Neuronal stem cell (in vitro differentiated cells): ENCODE measurements around the gene FAM47E.

Experiments
- DNase-seq: peaks from one replicate; pipeline ENCODE4 v3.0.0-alpha.2; 2013; ENCODE audit warnings: low spot score
- H2AFZ ChIP-seq: one replicate; pipeline ENCODE4 v1.6.1; 2013; ENCODE audit warnings: mild to moderate bottlenecking, low read length, inconsistent platforms
- H2AK5ac ChIP-seq: 2 replicates; pipeline ENCODE4 v1.6.1; 2013; ENCODE audit warnings: low read depth, mild to moderate bottlenecking, inconsistent platforms, low read length, moderate library complexity, mixed read lengths
- H2BK120ac ChIP-seq: 2 replicates; pipeline ENCODE4 v1.6.1; 2013; ENCODE audit warnings: low read depth, mild to moderate bottlenecking, inconsistent platforms, low read length, moderate library complexity, mixed read lengths
- H2BK12ac ChIP-seq: one replicate; pipeline ENCODE4 v1.6.1; 2013; ENCODE audit warnings: low read length, inconsistent platforms
- H2BK15ac ChIP-seq: 2 replicates; pipeline ENCODE4 v1.6.1; 2013; ENCODE audit warnings: mild to moderate bottlenecking, low read length, inconsistent platforms, mixed read lengths
- H2BK5ac ChIP-seq: one replicate; pipeline ENCODE4 v1.6.1; 2013; ENCODE audit warnings: inconsistent platforms, mild to moderate bottlenecking, low read length, moderate library complexity
- H3K14ac ChIP-seq: one replicate; pipeline ENCODE4 v1.6.1; 2013; ENCODE audit warnings: low read length, inconsistent platforms
- H3K18ac ChIP-seq: 2 replicates; pipeline ENCODE4 v1.6.1; 2013; ENCODE audit warnings: low read length, inconsistent platforms
- H3K23ac ChIP-seq: 2 replicates; pipeline ENCODE4 v1.6.1; 2013; ENCODE audit warnings: low read depth, mild to moderate bottlenecking, mixed read lengths, low read length, inconsistent platforms; ENCODE audit not compliant: poor library complexity
- H3K27ac ChIP-seq: replicated peaks from 3 replicates; pipeline ENCODE4 v1.5.1; 2013; ENCODE audit warnings: low read length, inconsistent platforms
- H3K27me3 ChIP-seq, 3 experiments: 2 replicates each; pipeline ENCODE4 v1.6.1; 2013; ENCODE audit warnings: low read length in 3 of 3, mild to moderate bottlenecking in 2 of 3, inconsistent platforms in 1 of 3, low read depth in 1 of 3, mixed read lengths in 1 of 3, moderate library complexity in 1 of 3; ENCODE audit not compliant: control insufficient read depth in 3 of 3, insufficient read depth in 3 of 3
- H3K36me3 ChIP-seq, 2 donors: replicated peaks in 1 of 2; 2 replicates each; pipeline ENCODE4 v1.6.1; 2013; ENCODE audit warnings: low read length in 2 of 2; ENCODE audit not compliant: control insufficient read depth in 2 of 2, insufficient read depth in 2 of 2
- H3K4ac ChIP-seq: 2 replicates; pipeline ENCODE4 v1.6.1; 2013; ENCODE audit warnings: inconsistent platforms, mild to moderate bottlenecking, low read length, moderate library complexity
- H3K4me1 ChIP-seq, 2 donors: 1 replicate in 1 of 2; 2 replicates in 1 of 2; pipeline ENCODE4 v1.6.1; 2013; ENCODE audit warnings: low read length in 2 of 2, low read depth in 1 of 2; ENCODE audit not compliant: control insufficient read depth in 2 of 2, insufficient read depth in 1 of 2
- H3K4me2 ChIP-seq: one replicate; pipeline ENCODE4 v1.6.1; 2013; ENCODE audit warnings: mild to moderate bottlenecking, low read length, inconsistent platforms; ENCODE audit not compliant: insufficient read depth, poor library complexity, severe bottlenecking
- H3K4me3 ChIP-seq, 2 donors: 2 replicates each; pipeline ENCODE4 v1.5.1; 2013; ENCODE audit warnings: low read length in 2 of 2, mild to moderate bottlenecking in 2 of 2, inconsistent platforms in 1 of 2, moderate library complexity in 1 of 2
- H3K79me1 ChIP-seq: one replicate; pipeline ENCODE4 v1.6.1; 2013; ENCODE audit warnings: low read depth, mild to moderate bottlenecking, inconsistent platforms, low read length, moderate library complexity
- H3K9ac ChIP-seq: one replicate; pipeline ENCODE4 v1.6.1; 2013; ENCODE audit warnings: mild to moderate bottlenecking, low read depth, low read length, inconsistent platforms; ENCODE audit not compliant: poor library complexity
- H3K9me3 ChIP-seq, 2 donors: replicated peaks in 1 of 2; 2 replicates each; pipeline versions ENCODE3 to v1.6.1; 2013; ENCODE audit warnings: low read length in 2 of 2, mild to moderate bottlenecking in 2 of 2, inconsistent platforms in 1 of 2, low read depth in 1 of 2, mixed read lengths in 1 of 2, moderate library complexity in 1 of 2; ENCODE audit not compliant: control insufficient read depth in 2 of 2, insufficient read depth in 1 of 2
- H4K8ac ChIP-seq: one replicate; pipeline ENCODE4 v1.6.1; 2013; ENCODE audit warnings: low read depth, mild to moderate bottlenecking, inconsistent platforms, low read length, moderate library complexity
- H4K91ac ChIP-seq: one replicate; pipeline ENCODE4 v1.6.1; 2013; ENCODE audit warnings: low read length, low read depth, mild to moderate bottlenecking, inconsistent platforms; ENCODE audit not compliant: poor library complexity
- WGBS, 2 donors: extraction: QIAGEN DNeasy Blood & Tissue Kit; methylation state at CpG; one replicate each; pipeline ENCODE4 v1.1.7; 2013; ENCODE audit warnings: missing lambda C conversion rate in 2 of 2, mixed read lengths in 1 of 2; ENCODE audit not compliant: insufficient read length in 2 of 2, insufficient replicate concordance in 1 of 2; ENCODE audit errors: extremely low coverage in 2 of 2; 5-methylcytosine and 5-hydroxymethylcytosine counted together

FAM47E gene

DNA sequence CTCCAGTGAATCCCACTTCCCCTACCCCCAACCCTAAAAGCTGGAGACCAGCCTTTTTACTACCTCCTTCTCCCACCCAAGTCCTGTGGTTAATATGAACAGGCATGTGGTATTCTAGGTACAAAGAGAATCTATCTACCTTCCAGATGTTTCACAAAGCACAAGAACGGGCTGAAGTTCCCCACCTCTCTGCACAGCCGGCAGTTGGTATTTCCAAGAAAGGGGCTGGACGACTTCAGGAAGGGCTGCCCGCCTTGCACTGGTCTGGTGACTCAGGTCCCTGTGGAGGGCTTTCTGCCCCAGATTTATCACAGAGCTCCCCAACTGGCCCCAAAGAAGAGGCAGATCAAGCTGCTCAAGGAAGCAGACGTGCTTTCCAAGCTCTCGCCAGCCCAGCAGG lies 4.5 kb downstream of the FAM47E start:
- H3K79me1 ChIP-seq = no peaks in the 10 kb centered on the region

DNA sequence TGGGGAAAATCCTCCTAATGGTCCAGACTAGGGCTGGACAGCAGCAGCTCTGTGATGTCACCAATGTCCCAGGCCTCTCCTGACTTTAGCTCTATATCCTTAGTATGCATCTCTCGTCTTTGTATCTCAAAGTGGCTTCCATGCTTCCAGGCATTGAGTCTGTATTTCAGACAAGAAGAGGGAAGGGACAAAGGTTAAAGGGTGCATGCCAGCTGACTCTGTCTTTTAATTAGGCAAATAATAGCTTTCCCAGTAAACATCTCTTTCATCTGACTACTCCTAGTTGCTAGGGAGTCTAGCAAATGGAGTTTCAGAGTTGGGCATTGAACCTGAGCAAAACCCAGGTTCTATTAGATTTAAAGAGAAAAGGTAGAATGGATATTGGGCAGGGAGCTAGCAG lies 5.4 kb downstream of the FAM47E start:
- Histone ChIP-seq H3K4me3 (no peak overlapping the region), H2BK5ac (no peak overlapping the region), H4K8ac (no peak overlapping the region), H3K4ac (no peak overlapping the region), H3K14ac (no peak overlapping the region), H3K23ac (no peak overlapping the region), H3K4me1 (peaks cover 3 to 5% of the 10 kb centered on the region in 2 donors), H3K27ac (no peak overlapping the region), H2BK120ac (no peak overlapping the region), H3K9ac (no peak overlapping the region), H3K36me3 (no peaks in the 10 kb centered on the region), H2AK5ac (no peak overlapping the region), H3K79me1 (no peaks in the 10 kb centered on the region), H3K27me3 (peaks cover 0 to 2% (median 0%) of the 10 kb centered on the region in 3 experiments), H2BK15ac (no peak overlapping the region), H3K9me3 (peaks cover 0 to 2% of the 10 kb centered on the region in 2 donors), H2BK12ac (no peak overlapping the region), H3K18ac (no peak overlapping the region), H2AFZ (no peak overlapping the region), H4K91ac (no peak overlapping the region), H3K4me2 (no peak overlapping the region)
- no peak for DNase-seq
- no CpG with 5 or more reads among the region's 1 CpG for WGBS, 2 donors

More for the DNA sequence above, 4.5 kb downstream of the FAM47E start:
- H3K27me3 ChIP-seq = peaks cover 0 to 3% (median 2%) of the 10 kb centered on the region in 3 experiments
- H2AFZ ChIP-seq = no peak overlapping the region
- H3K23ac ChIP-seq = no peak overlapping the region
- H2BK12ac ChIP-seq = no peak overlapping the region
- DNase-seq = no peak
- no CpG with 5 or more reads among the region's 6 CpGs for WGBS, 2 donors
- H2BK120ac ChIP-seq = no peak overlapping the region
- peak overlapping the region; percentile 13 for H3K18ac ChIP-seq
- H3K27ac ChIP-seq = no peak overlapping the region
- H3K4ac ChIP-seq = no peak overlapping the region
- no peak overlapping the region for H3K4me3 ChIP-seq
- no peak overlapping the region for H4K91ac ChIP-seq
- H3K9ac ChIP-seq = no peak overlapping the region
- no peaks in the 10 kb centered on the region for H3K36me3 ChIP-seq
- H2BK5ac ChIP-seq = no peak overlapping the region
- H3K9me3 ChIP-seq = peaks cover 0 to 2% of the 10 kb centered on the region in 2 donors
- no peak overlapping the region for H4K8ac ChIP-seq
- peaks cover 6 to 8% of the 10 kb centered on the region in 2 donors for H3K4me1 ChIP-seq
- H3K14ac ChIP-seq = no peak overlapping the region
- H3K4me2 ChIP-seq = no peak overlapping the region
- H2AK5ac ChIP-seq = peak overlapping the region; percentile 28
- H2BK15ac ChIP-seq = no peak overlapping the region

DNA sequence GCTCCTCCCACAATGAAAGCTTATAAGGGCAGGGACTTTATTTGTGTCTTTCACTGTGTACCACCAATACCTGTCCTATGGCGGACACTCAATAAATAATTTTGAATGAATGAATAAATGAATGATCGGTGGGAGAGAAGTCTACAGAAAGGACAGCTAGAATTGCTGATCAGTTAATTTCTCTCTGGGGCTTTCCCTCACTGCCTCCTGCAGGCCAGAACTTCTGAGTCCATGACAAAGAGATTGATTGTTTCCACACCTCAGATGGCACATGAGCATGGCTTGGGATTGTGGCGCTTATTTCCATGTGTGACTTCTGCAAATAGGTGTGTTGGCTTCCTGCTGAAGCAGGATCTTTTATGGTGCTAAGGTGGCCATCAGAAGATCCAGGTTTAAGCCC lies 6.3 kb downstream of the FAM47E start:
- Histone ChIP-seq H3K4ac (no peak overlapping the region), H3K4me3 (no peak overlapping the region), H2BK5ac (no peak overlapping the region), H3K4me1 (peaks cover 0 to 2% of the 10 kb centered on the region in 2 donors), H3K36me3 (no peaks in the 10 kb centered on the region), H2BK12ac (no peak overlapping the region), H3K4me2 (no peak overlapping the region), H2BK120ac (no peak overlapping the region), H3K23ac (no peak overlapping the region), H3K27ac (no peak overlapping the region), H4K8ac (no peak overlapping the region), H4K91ac (no peak overlapping the region), H3K18ac (no peak overlapping the region), H3K9ac (no peak overlapping the region), H2AK5ac (no peak overlapping the region), H3K79me1 (no peaks in the 10 kb centered on the region), H3K14ac (no peak overlapping the region), H3K27me3 (no peaks in the 10 kb centered on the region), H3K9me3 (peaks cover 0 to 2% of the 10 kb centered on the region in 2 donors), H2AFZ (no peak overlapping the region), H2BK15ac (no peak overlapping the region)
- no peak for DNase-seq
- no CpG with 5 or more reads among the region's 3 CpGs for WGBS, 2 donors

- H4K8ac ChIP-seq = no peak overlapping the region
- H3K18ac ChIP-seq = no peak overlapping the region
- no peak overlapping the region for H2AK5ac ChIP-seq
- no peak overlapping the region for H3K27ac ChIP-seq
- no CpG with 5 or more reads among the region's 1 CpG for WGBS, 2 donors
- no peak overlapping the region for H3K9ac ChIP-seq
- no peak overlapping the region for H3K23ac ChIP-seq
- H2BK12ac ChIP-seq = no peak overlapping the region
- H3K4me1 ChIP-seq = peaks cover 0 to 2% of the 10 kb centered on the region in 2 donors
- no peak overlapping the region for H3K4me3 ChIP-seq
- no peak overlapping the region for H2BK120ac ChIP-seq
- H3K14ac ChIP-seq = no peak overlapping the region
- H2BK15ac ChIP-seq = no peak overlapping the region
- H3K4ac ChIP-seq = no peak overlapping the region
- no peaks in the 10 kb centered on the region for H3K79me1 ChIP-seq
- H3K36me3 ChIP-seq = no peaks in the 10 kb centered on the region
- peaks cover 0 to 2% of the 10 kb centered on the region in 2 donors for H3K9me3 ChIP-seq
- H4K91ac ChIP-seq = no peak overlapping the region
- DNase-seq = no peak
- H2BK5ac ChIP-seq = no peak overlapping the region
- no peaks in the 10 kb centered on the region for H3K27me3 ChIP-seq
- H3K4me2 ChIP-seq = no peak overlapping the region
- H2AFZ ChIP-seq = no peak overlapping the region
Observed at GRCh38 chr4:76260571-76260970, 9.1 kb downstream of the FAM47E start.
